Rectal smooth muscle tissue (tissue), 1 donor: Measurements from ENCODE around the gene CUL9.

ENCODE experiments used
- H3K27ac ChIP-seq: one replicate; pipeline ENCODE4 v1.7.0; 2013; ENCODE audit warnings: low read depth, low read length, inconsistent platforms
- H3K27me3 ChIP-seq: one replicate; pipeline ENCODE4 v1.7.0; 2013; ENCODE audit warnings: low read length; ENCODE audit not compliant: control insufficient read depth, insufficient read depth
- H3K36me3 ChIP-seq: one replicate; pipeline ENCODE4 v1.7.0; 2013; ENCODE audit warnings: low read length; ENCODE audit not compliant: control insufficient read depth, insufficient read depth
- H3K4me1 ChIP-seq: one replicate; pipeline ENCODE4 v1.7.0; 2013; ENCODE audit warnings: low read length; ENCODE audit not compliant: control insufficient read depth, insufficient read depth
- H3K4me3 ChIP-seq: one replicate; pipeline ENCODE4 v1.7.0; 2013; ENCODE audit warnings: low read length
- H3K9ac ChIP-seq: one replicate; pipeline ENCODE4 v1.7.0; 2013; ENCODE audit warnings: low read length

The CUL9 gene

DNA sequence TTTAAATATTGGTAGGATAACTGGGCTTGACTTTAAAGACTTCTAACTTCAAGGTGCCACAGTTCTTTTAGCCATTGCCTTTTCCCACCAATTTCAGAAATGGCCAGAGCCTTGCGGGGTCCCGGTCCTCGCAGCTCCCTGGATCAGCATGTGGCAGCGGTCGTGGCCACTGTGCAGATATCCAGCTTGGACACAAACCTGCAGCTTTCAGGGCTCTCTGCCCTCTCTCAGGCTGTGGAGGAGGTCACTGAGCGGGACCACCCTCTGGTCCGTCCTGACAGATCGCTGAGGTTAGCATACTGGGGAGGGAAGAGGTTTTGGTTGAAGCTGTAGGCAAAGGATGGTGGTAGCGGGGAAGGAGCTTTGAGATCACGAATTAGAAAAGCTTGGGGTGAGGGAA is 6.4 kb downstream of the CUL9 start:
- H3K27me3 ChIP-seq = no peaks in the 10 kb centered on the region
- no peak overlapping the region for H3K4me3 ChIP-seq
- peaks cover under 1% of the 10 kb centered on the region for H3K4me1 ChIP-seq
- H3K36me3 ChIP-seq = peaks cover 27% of the 10 kb centered on the region
- no peak overlapping the region for H3K27ac ChIP-seq
- no peak overlapping the region for H3K9ac ChIP-seq

- no peak overlapping the region for H3K4me3 ChIP-seq
- H3K27me3 ChIP-seq = no peaks in the 10 kb centered on the region
- no peak overlapping the region for H3K27ac ChIP-seq
- peaks cover 21% of the 10 kb centered on the region for H3K36me3 ChIP-seq
- H3K4me1 ChIP-seq = no peaks in the 10 kb centered on the region
- no peak overlapping the region for H3K9ac ChIP-seq
Observed at GRCh38 chr6:43189776-43190304, 7.8 kb downstream of the CUL9 start.

GRCh38 chr6:43192911-43193310 is 10.9 kb downstream of the CUL9 start:
- H3K36me3 ChIP-seq = peaks cover 26% of the 10 kb centered on the region
- no peaks in the 10 kb centered on the region for H3K27me3 ChIP-seq
- no peak overlapping the region for H3K4me3 ChIP-seq
- H3K4me1 ChIP-seq = no peaks in the 10 kb centered on the region
- no peak overlapping the region for H3K27ac ChIP-seq
- H3K9ac ChIP-seq = no peak overlapping the region

- Histone ChIP-seq H3K27me3 (no peaks in the 10 kb centered on the region), H3K36me3 (peaks cover 22% of the 10 kb centered on the region), H3K4me1 (no peaks in the 10 kb centered on the region), H3K4me3 (no peak overlapping the region), H3K27ac (no peak overlapping the region), H3K9ac (no peak overlapping the region)
Observed at GRCh38 chr6:43193929-43194328, 11.9 kb downstream of the CUL9 start.

DNA sequence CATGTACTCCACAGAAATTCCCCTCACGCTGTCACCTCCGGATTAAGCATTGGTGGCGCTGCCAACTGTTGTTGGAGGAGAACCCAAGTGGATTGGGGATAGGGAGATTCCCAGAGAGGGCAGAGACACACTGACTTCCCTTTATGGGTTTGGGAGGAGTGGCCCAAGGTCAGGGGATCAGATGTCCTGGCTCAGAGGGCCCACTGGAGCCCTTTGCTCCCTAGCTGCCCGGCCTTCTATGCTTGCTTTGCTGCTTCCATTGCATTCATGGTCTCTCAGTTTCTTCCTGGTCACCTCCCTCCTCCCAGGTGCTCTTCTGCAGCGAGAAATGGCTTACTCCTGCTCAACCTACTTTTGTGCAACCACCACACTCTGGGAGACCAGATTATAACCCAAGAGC is 14.3 kb downstream of the CUL9 start:
- Histone ChIP-seq H3K9ac (no peak overlapping the region), H3K27ac (no peak overlapping the region), H3K4me3 (no peak overlapping the region), H3K4me1 (no peaks in the 10 kb centered on the region), H3K27me3 (no peaks in the 10 kb centered on the region), H3K36me3 (peaks cover 32% of the 10 kb centered on the region)

GRCh38 chr6:43199912-43200311 is 17.9 kb downstream of the CUL9 start:
- Histone ChIP-seq H3K27ac (no peak overlapping the region), H3K9ac (no peak overlapping the region), H3K4me3 (no peak overlapping the region), H3K4me1 (no peaks in the 10 kb centered on the region), H3K36me3 (peaks cover 31% of the 10 kb centered on the region), H3K27me3 (no peaks in the 10 kb centered on the region)

DNA sequence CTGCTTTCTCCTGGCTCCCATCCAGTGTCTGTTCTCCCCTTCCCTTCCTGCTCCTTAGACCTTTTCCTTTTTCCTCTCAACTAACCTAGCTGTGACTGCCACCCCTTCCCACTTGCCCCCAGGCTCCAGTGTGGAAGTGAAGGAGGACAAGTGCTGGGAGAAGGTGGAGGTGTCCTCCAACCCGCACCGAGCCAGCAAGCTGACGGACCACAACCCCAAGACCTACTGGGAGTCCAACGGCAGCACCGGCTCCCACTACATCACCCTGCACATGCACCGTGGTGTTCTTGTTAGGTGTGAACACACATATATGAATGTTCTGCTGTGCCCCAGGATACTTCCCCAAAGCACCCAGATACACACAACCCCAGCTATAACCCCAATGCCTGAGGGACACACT is 18.5 kb downstream of the CUL9 start:
- Histone ChIP-seq H3K9ac (no peak overlapping the region), H3K36me3 (peaks cover 26% of the 10 kb centered on the region), H3K27ac (no peak overlapping the region), H3K4me3 (no peak overlapping the region), H3K4me1 (no peaks in the 10 kb centered on the region), H3K27me3 (no peaks in the 10 kb centered on the region)

GRCh38 chr6:43202451-43202850 is 20.5 kb downstream of the CUL9 start:
- Histone ChIP-seq H3K4me3 (no peak overlapping the region), H3K9ac (no peak overlapping the region), H3K27ac (no peak overlapping the region), H3K36me3 (peaks cover 19% of the 10 kb centered on the region), H3K27me3 (no peaks in the 10 kb centered on the region), H3K4me1 (no peaks in the 10 kb centered on the region)

- Histone ChIP-seq H3K36me3 (peaks cover 19% of the 10 kb centered on the region), H3K4me1 (no peaks in the 10 kb centered on the region), H3K27ac (no peak overlapping the region), H3K4me3 (no peak overlapping the region), H3K9ac (no peak overlapping the region), H3K27me3 (no peaks in the 10 kb centered on the region)
Observed at GRCh38 chr6:43203029-43203717, 21.2 kb downstream of the CUL9 start.

DNA sequence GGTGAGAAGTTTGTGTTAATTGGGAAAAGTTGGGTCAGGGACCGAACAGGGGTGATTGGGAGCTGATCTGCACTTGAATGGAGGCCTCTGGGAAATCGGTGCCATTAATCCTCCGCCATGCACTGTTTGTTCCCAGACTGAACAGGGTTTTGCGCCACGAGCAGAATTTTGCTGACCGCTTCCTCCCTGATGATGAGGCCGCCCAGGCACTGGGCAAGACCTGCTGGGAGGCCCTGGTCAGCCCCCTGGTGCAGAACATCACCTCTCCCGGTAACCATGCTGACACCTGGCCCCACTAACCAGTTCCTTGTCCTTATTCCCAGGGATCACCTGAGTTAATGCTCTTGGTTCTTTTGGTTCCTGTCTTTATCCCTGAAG is 21.7 kb downstream of the CUL9 start:
- no peaks in the 10 kb centered on the region for H3K4me1 ChIP-seq
- no peak overlapping the region for H3K27ac ChIP-seq
- H3K9ac ChIP-seq = no peak overlapping the region
- peaks cover 19% of the 10 kb centered on the region for H3K36me3 ChIP-seq
- no peaks in the 10 kb centered on the region for H3K27me3 ChIP-seq
- no peak overlapping the region for H3K4me3 ChIP-seq

GRCh38 chr6:43204271-43205105 is 22.5 kb downstream of the CUL9 start:
- H3K27ac ChIP-seq = no peak overlapping the region
- no peak overlapping the region for H3K4me3 ChIP-seq
- no peak overlapping the region for H3K9ac ChIP-seq
- peaks cover 19% of the 10 kb centered on the region for H3K36me3 ChIP-seq
- H3K4me1 ChIP-seq = no peaks in the 10 kb centered on the region
- H3K27me3 ChIP-seq = no peaks in the 10 kb centered on the region

DNA sequence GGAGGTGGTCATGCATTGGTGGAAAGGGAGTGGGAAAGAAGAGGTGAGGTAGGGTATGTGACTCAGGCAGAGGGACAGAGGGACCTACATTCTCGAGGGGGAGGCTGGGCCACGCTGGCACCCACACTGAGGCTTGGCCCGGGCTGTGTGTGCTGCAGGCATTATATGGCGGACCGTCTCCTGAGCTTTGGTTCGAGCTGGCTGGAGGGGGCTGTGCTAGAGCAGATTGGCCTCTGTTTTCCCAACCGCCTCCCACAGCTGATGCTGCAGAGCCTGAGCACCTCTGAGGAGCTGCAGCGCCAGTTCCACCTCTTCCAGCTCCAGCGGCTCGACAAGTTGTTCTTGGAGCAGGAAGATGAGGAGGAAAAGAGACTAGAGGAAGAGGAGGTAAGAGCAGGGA is 23.9 kb downstream of the CUL9 start:
- no peaks in the 10 kb centered on the region for H3K27me3 ChIP-seq
- no peak overlapping the region for H3K9ac ChIP-seq
- H3K36me3 ChIP-seq = peaks cover 12% of the 10 kb centered on the region

More for the DNA sequence above, 23.9 kb downstream of the CUL9 start:
- H3K4me1 ChIP-seq = no peaks in the 10 kb centered on the region
- H3K27ac ChIP-seq = no peak overlapping the region
- no peak overlapping the region for H3K4me3 ChIP-seq
